Ovary (tissue), 9 donors: ENCODE results near the gene PUS1. TPM values are rescaled to one million over a fixed set of nuclear protein-coding genes. Genes with fewer than 3 reads are reported as not detected.

ENCODE experiments used
- DNase-seq, 5 donors: peaks; one replicate each; pipeline ENCODE4 v3.0.0-alpha.2; 2019 to 2020
- H3K27ac ChIP-seq, 2 donors: fragments of 200-600 bp; one replicate each; pipeline versions ENCODE4 v1.5.1 to v1.8.0; 2019 to 2022
- H3K27me3 ChIP-seq: fragments of 200-600 bp; one replicate; pipeline ENCODE4 v1.8.0; 2022
- H3K36me3 ChIP-seq: fragments of 200-600 bp; sonication (generic); one replicate; pipeline ENCODE4 v1.5.1; 2019
- H3K4me1 ChIP-seq: one replicate; pipeline ENCODE4 v1.8.1; 2013; ENCODE audit warnings: mild to moderate bottlenecking, moderate library complexity; ENCODE audit not compliant: insufficient read depth
- H3K4me3 ChIP-seq: fragments of 200-600 bp; sonication (generic); one replicate; pipeline ENCODE4 v1.5.1; 2017
- H3K9me3 ChIP-seq, 2 donors: fragments of 200-600 bp in 1 of 2; sonication (generic) in 1 of 2; one replicate each; pipeline versions ENCODE4 v1.5.1 to v1.8.1; 2013 to 2019; ENCODE audit warnings: mild to moderate bottlenecking in 1 of 2, moderate library complexity in 1 of 2
- CTCF ChIP-seq, 3 donors: fragments of 450-650 bp in 2 of 3; fragments of 200-600 bp in 1 of 3; IDR thresholded peaks; one replicate each; pipeline versions ENCODE4 v1.5.1 to v1.8.0; 2016 to 2022; ENCODE audit warnings: antibody characterized with exemption in 3 of 3, mild to moderate bottlenecking in 1 of 3
- EP300 ChIP-seq: sonication (generic); formaldehyde crosslinking; IDR thresholded peaks from one replicate; pipeline ENCODE4 v1.6.1; 2017; ENCODE audit warnings: antibody characterized with exemption
- POLR2A ChIP-seq: fragments of 450-650 bp; IDR thresholded peaks from one replicate; pipeline ENCODE4 v1.6.1; 2017; ENCODE audit warnings: antibody characterized with exemption, mild to moderate bottlenecking, moderate library complexity
- WGBS, 3 donors: extraction: QIAGEN DNeasy Blood & Tissue Kit in 1 of 3; methylation state at CpG; one replicate each; pipeline versions ENCODE4 v1.1.5 to v1.1.7; 2013 to 2017; 5-methylcytosine and 5-hydroxymethylcytosine counted together
- intact Hi-C, 4 donors: fragments of 100-400 bp; cut with DNase I; formaldehyde crosslinking; loops; one replicate each; pipeline versions ENCODE4 v1.11.0 to v1.15.1; 2022 to 2023
- polyA plus RNA-seq, 2 donors: library from polyadenylated mRNA; stranded (reverse); fragments of 200-250 nt in 1 of 2; fragments of 350-450 nt in 1 of 2; fragmentation: Illumina TruSeq in 1 of 2; extraction: RNeasy Lipid Tissue Mini Kit (QIAGEN cat#74804) in 1 of 2; gene quantifications; one replicate each; pipeline ENCODE4 v1.2.3, GENCODE V29; 2013 to 2014
- total RNA-seq, 7 donors: library from RNA; depleted of rRNA in 2 of 7; stranded (reverse); fragments of >200 nt in 2 of 7; fragmentation: NEBNext Ultra II Directional in 3 of 7; extraction: Animal tissue kit (Norgen Biotek cat#: 25700) in 3 of 7; gene quantifications; one replicate each; pipeline versions ENCODE4 v1.1.0 to v1.2.4, GENCODE V29; 2016 to 2023
- donor health status: DM: no; HTN: no; CAD: no; lungs with moderate emphysema.
- donor health status: DM: no; HTN: no; CAD: no.
- donor health status: Bipolar disorder and iron deficiency.
- donor health status: DM: yes; HTN: yes; CAD: no.
- donor health status: DM: no; HTN: no; CAD: no.
- donor health status: DM: yes; HTN: yes; CAD: no.

Gene PUS1
- total and polyA plus RNA-seq, 9 donors: 3.5 to 34.7 (median 15.9) TPM

- no peak overlapping the region for H3K27ac ChIP-seq
- no peaks in the 10 kb centered on the region for H3K27me3 ChIP-seq
- 83 to 88% (median 87%) methylated on average over 13 to 20 of the region's 20 CpGs for WGBS, 3 donors
- no peaks in the 10 kb centered on the region for H3K9me3 ChIP-seq
- no peaks in the 10 kb centered on the region for H3K36me3 ChIP-seq
- TF ChIP-seq POLR2A (no peak), CTCF (IDR thresholded peaks at IDR 0.05) (no peak), EP300 (no peak)
- intact Hi-C loops: no loop called here
- DNase-seq: peak in 1 of 5 donors; percentile 17
- no peak overlapping the region for H3K4me3 ChIP-seq
- H3K4me1 ChIP-seq: no peaks in the 10 kb centered on the region
Observed at GRCh38 chr12:131918311-131919050, 10.6 kb upstream of the PUS1 start.

GRCh38 chr12:131919051-131919347, 10.1 kb upstream of the PUS1 start:
- no peaks in the 10 kb centered on the region for H3K4me1 ChIP-seq
- H3K4me3 ChIP-seq: no peak overlapping the region
- intact Hi-C loops: no loop called here
- no peaks in the 10 kb centered on the region for H3K27me3 ChIP-seq
- peak in 1 of 5 donors; percentile 21 for DNase-seq
- WGBS, 3 donors: 90 to 91% (median 90%) methylated on average over 19 of the region's 19 CpGs
- H3K27ac ChIP-seq: no peak overlapping the region
- H3K36me3 ChIP-seq: no peaks in the 10 kb centered on the region
- H3K9me3 ChIP-seq: no peaks in the 10 kb centered on the region
- no peak for TF ChIP-seq EP300
- TF ChIP-seq POLR2A: no peak
- TF ChIP-seq CTCF (IDR thresholded peaks at IDR 0.05): no peak

GRCh38 chr12:131919366-131920156, 9.5 kb upstream of the PUS1 start:
- H3K4me3 ChIP-seq: no peak overlapping the region
- 85 to 87% (median 85%) methylated on average over 29 to 37 of the region's 37 CpGs for WGBS, 3 donors
- no peaks in the 10 kb centered on the region for H3K36me3 ChIP-seq

GRCh38 chr12:131920157-131920508, 8.9 kb upstream of the PUS1 start:
- intact Hi-C loops: no loop called here
- peak in 1 of 5 donors; percentile 22 for DNase-seq
- no peak overlapping the region for H3K4me3 ChIP-seq
- peaks cover 2% of the 10 kb centered on the region for H3K4me1 ChIP-seq
- H3K9me3 ChIP-seq: no peaks in the 10 kb centered on the region
- no peaks in the 10 kb centered on the region for H3K27me3 ChIP-seq
- H3K27ac ChIP-seq: no peak overlapping the region
- 90 to 93% (median 92%) methylated on average over 14 of the region's 14 CpGs for WGBS, 3 donors
- no peaks in the 10 kb centered on the region for H3K36me3 ChIP-seq
- TF ChIP-seq CTCF (IDR thresholded peaks at IDR 0.05): no peak
- TF ChIP-seq POLR2A: no peak
- no peak for TF ChIP-seq EP300

More at GRCh38 chr12:131919366-131920156, 9.5 kb upstream of the PUS1 start:
- intact Hi-C loops: no loop called here
- peaks cover 2% of the 10 kb centered on the region for H3K4me1 ChIP-seq
- H3K9me3 ChIP-seq: no peaks in the 10 kb centered on the region
- DNase-seq: peak in 1 of 5 donors; percentile 24
- TF ChIP-seq CTCF (IDR thresholded peaks at IDR 0.05) (no peak), EP300 (no peak), POLR2A (no peak)
- H3K27me3 ChIP-seq: no peaks in the 10 kb centered on the region
- no peak overlapping the region for H3K27ac ChIP-seq
